Measurements from ENCODE around the gene RNF135.

RNF135 gene

DNA sequence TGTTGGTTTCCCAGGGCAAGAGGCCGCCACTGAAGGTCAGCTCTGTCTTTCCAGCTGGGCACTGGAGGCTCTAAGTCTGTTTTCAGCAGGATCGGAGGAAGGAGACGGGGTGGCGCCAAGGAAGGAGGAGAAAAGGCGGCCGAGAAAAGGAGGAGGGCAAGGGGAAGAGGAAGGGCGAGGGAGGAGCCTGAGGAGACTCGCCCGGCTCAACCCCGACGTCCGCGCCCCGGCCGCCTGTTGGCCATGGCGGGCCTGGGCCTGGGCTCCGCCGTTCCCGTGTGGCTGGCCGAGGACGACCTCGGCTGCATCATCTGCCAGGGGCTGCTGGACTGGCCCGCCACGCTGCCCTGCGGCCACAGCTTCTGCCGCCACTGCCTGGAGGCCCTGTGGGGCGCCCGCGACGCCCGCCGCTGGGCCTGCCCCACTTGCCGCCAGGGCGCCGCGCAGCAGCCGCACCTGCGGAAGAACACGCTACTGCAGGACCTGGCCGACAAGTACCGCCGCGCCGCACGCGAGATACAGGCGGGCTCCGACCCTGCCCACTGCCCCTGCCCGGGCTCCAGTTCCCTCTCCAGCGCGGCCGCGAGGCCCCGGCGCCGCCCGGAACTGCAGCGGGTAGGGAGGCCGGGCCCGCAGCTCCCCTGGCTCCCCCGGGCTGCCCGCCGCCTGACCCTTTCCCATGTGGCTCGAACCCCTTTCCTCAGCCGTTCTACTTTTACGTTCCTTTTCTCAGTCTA is at the start of gene RNF135:
Gene RNF135, plus strand, starts transcription at position 209 of the 737 bp plus-strand sequence. Its CDS starts 35 bp downstream, at position 244.
- peak within 1 kb of the TSS; percentile 56 to 64 for H3K4me3 ChIP-seq (replicated peaks in 1 of 2; ENCODE audit: low read depth in 2 of 2, low read length in 2 of 2)
- DNase-seq (ENCODE audit: low read depth in 2 of 2), result peak; percentile 88 to 91
- TF ChIP-seq, protein P1, sequence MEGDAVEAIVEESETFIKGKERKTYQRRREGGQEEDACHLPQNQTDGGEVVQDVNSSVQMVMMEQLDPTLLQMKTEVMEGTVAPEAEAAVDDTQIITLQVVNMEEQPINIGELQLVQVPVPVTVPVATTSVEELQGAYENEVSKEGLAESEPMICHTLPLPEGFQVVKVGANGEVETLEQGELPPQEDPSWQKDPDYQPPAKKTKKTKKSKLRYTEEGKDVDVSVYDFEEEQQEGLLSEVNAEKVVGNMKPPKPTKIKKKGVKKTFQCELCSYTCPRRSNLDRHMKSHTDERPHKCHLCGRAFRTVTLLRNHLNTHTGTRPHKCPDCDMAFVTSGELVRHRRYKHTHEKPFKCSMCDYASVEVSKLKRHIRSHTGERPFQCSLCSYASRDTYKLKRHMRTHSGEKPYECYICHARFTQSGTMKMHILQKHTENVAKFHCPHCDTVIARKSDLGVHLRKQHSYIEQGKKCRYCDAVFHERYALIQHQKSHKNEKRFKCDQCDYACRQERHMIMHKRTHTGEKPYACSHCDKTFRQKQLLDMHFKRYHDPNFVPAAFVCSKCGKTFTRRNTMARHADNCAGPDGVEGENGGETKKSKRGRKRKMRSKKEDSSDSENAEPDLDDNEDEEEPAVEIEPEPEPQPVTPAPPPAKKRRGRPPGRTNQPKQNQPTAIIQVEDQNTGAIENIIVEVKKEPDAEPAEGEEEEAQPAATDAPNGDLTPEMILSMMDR (IDR thresholded peaks at IDR 0.05; ENCODE audit: low read depth, low read length), result peak; percentile 5

DNA sequence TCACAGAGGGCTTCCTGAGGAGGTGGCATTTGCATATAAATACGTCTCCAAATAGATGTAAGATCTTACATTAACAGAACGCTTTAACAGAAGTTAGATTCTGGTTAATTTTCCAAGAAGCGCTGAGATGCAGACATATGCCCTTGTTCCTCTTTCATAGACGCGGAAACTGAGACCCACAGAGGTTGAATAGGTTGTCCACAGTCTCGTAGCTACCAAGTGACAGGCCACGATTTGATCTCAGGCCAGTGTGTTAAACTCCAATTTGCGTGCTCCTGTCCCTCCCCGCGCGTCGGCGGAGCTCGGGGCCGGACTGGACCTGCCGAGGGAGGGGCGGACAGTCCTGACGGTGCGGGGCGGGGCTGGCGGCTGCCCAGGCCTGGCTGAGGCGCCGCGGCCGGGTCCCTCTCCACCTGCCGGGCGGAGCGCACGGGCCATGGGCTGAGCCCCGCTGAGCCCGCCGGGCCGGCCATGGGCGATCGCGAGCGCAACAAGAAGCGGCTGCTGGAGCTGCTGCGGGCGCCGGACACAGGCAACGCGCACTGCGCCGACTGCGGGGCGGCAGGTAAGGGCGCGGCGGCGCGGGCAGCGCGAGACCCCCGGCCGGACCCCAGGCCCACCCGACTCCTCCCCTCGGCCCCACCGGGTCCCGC is 49.2 kb upstream of the RNF135 start, which contains the start of gene ADAP2:
Gene ADAP2, plus strand, starts transcription at position 402 of the 653 bp plus-strand sequence. Its CDS starts 70 bp downstream, at position 472.
- H3K4me3 ChIP-seq (replicated peaks in 1 of 2; ENCODE audit: low read depth in 2 of 2, low read length in 2 of 2), result peak within 1 kb of the TSS; percentile 29 to 30
- DNase-seq (ENCODE audit: low read depth in 2 of 2), result no peak
- TF ChIP-seq, protein P1 (IDR thresholded peaks at IDR 0.05; ENCODE audit: low read depth, low read length), result no peak

DNA sequence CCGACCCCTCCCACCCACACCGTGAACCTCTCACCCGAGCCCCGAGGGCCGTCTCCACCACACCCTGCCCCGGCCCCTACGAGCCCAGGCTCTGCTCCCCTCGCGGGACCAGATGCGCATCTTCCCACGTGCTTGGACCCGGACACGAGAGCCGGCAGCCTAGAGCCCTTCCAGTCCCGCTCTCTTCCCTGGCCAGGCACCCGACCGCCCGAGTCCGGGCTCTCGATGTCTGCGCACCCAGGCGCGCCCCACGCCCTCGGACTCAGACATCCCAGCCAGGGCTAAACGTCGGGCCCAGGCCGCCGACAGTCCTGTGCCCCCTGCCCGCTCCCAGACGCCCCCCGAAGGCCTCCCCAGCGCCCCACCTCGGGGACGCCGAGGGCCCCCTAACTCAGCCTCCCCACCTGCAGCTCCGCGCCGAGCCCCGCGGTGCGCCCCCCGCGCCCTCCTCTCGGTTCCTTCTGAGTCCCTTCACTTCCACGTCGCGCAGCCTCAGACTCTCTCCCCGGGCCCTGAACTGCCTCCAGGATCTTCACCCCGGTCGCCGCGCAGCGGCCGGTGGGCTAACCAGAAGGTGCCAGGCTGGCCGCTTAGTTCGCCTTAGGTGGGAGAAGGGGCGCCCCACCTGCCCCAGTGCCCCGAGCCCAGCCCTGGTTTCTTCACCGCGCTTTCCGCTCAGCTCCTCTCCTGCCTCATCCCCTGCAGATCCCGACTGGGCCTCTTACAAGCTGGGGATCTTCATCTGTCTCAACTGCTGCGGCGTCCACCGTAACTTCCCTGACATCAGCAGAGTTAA is 48.4 kb upstream of the RNF135 start:
- H3K4me3 ChIP-seq (replicated peaks in 1 of 2; ENCODE audit: low read depth in 2 of 2, low read length in 2 of 2), result peak overlapping the region; percentile 29 to 30
- TF ChIP-seq, protein P1 (IDR thresholded peaks at IDR 0.05; ENCODE audit: low read depth, low read length), result no peak
- DNase-seq (ENCODE audit: low read depth in 2 of 2), result peak in 1 of 2 donors; percentile 5

DNA sequence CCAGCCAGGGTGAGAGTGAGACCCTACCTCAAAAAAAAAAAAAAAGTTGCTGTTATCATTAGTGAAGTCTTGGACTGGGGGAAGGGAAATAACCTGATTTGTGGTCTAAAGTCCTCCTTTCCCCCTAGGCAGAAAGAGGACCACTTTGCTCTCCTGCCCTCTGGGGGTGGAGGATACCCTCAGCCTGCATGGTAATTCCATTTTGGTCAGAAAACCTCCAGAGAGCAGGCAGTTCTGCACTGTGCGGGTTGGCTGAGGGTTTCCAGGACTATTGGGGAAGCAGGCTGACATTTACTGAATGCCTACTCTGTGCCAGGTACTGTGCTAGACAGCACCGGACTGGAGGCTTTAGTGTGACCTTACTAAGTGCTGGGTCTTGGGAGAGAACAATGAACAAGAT is 46.5 kb upstream of the RNF135 start:
- TF ChIP-seq, protein P1 (IDR thresholded peaks at IDR 0.05; ENCODE audit: low read depth, low read length), result no peak
- no peak for DNase-seq (ENCODE audit: low read depth in 2 of 2)

DNA sequence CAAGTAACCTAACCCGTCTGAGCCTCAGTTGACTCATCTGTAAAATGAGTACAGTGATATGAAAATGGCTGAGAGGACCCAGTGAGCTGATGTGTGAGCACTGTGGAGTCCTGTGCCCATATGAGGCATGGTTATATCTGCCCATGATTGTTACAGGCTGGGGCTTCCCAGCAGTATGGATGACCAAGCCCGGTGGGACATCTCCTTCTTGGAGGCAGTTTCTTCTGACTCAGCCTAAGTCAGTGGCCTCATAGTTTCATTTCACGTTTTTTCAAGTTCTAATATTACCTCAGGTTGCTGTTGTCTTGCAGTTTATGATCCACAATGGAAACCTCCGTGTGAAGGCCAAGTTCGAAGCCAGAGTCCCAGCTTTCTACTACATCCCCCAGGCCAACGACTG is 44.3 kb upstream of the RNF135 start:
- peak in 1 of 2 donors; percentile 11 for DNase-seq (ENCODE audit: low read depth in 2 of 2)
- TF ChIP-seq, protein P1 (IDR thresholded peaks at IDR 0.05; ENCODE audit: low read depth, low read length), result no peak
- no peak overlapping the region for H3K4me3 ChIP-seq (replicated peaks in 1 of 2; ENCODE audit: low read depth in 2 of 2, low read length in 2 of 2)

More for the DNA sequence above, 46.5 kb upstream of the RNF135 start:
- no peak overlapping the region for H3K4me3 ChIP-seq (replicated peaks in 1 of 2; ENCODE audit: low read depth in 2 of 2, low read length in 2 of 2)

- H3K4me3 ChIP-seq (replicated peaks in 1 of 2; ENCODE audit: low read depth in 2 of 2, low read length in 2 of 2), result no peak overlapping the region
- TF ChIP-seq, protein P1 (IDR thresholded peaks at IDR 0.05; ENCODE audit: low read depth, low read length), result no peak
- DNase-seq (ENCODE audit: low read depth in 2 of 2), result no peak
Measured at GRCh38 chr17:30927756-30928155, 43.1 kb upstream of the RNF135 start.
